Activated CD8-positive, alpha-beta T cell treated with anti-CD3 and anti-CD28 coated beads for 36 hours (primary cell): Measurements from ENCODE around the gene ATP6V0B. TPM values are rescaled to one million over a fixed set of nuclear protein-coding genes. Genes with fewer than 3 reads are reported as not detected.

Experiments used
- ATAC-seq: fragments of 200-7000 bp; cut with Tn5 transposase; one replicate; pipeline ENCODE4 v1.10.0; 2021; ENCODE audit warnings: mild to moderate bottlenecking, moderate library complexity
- CTCF ChIA-PET: fragments of 350-600 bp; sonication (Branson Sonifier 250); formaldehyde crosslinking; loops from one replicate; lab custom pipeline; 2021; ENCODE audit warnings: antibody characterized with exemption; lab: Charles Lee
- POLR2A ChIA-PET: fragments of 350-600 bp; sonication (Branson Sonifier 250); formaldehyde crosslinking; loops from one replicate; lab custom pipeline; 2021; ENCODE audit warnings: antibody characterized with exemption; lab: Charles Lee
- DNase-seq: peaks from one replicate; pipeline ENCODE4 v3.0.0-alpha.2; 2020
- H3K27ac Mint-ChIP-seq: one replicate; pipeline ENCODE4 v1.8.0; 2021; ENCODE audit warnings: mild to moderate bottlenecking, mixed read lengths
- H3K27me3 Mint-ChIP-seq: one replicate; pipeline ENCODE4 v1.8.0; 2021; ENCODE audit warnings: mixed read lengths
- H3K36me3 Mint-ChIP-seq: one replicate; pipeline ENCODE4 v1.8.0; 2021; ENCODE audit warnings: low read depth, mixed read lengths
- H3K4me1 Mint-ChIP-seq: one replicate; pipeline ENCODE4 v1.8.0; 2021; ENCODE audit warnings: low read depth, mixed read lengths
- H3K4me3 Mint-ChIP-seq: one replicate; pipeline ENCODE4 v1.8.0; 2021; ENCODE audit warnings: mild to moderate bottlenecking, moderate library complexity, mixed read lengths
- H3K9me3 Mint-ChIP-seq: one replicate; pipeline ENCODE4 v1.8.0; 2021; ENCODE audit warnings: mixed read lengths
- CTCF ChIP-seq: fragments of 200-600 bp; IDR thresholded peaks from one replicate; pipeline ENCODE4 v1.8.0; 2022; ENCODE audit warnings: antibody characterized with exemption, mild to moderate bottlenecking
- intact Hi-C: fragments of 100-400 bp; cut with micrococcal nuclease; formaldehyde crosslinking; loops from one replicate; pipeline ENCODE4 v1.10.0; 2022
- total RNA-seq, 2 experiments: library from RNA; stranded (reverse); gene quantifications; one replicate each; pipeline ENCODE4 v1.2.3, GENCODE V29; 2021

The ATP6V0B gene
- total RNA-seq, 2 experiments from 2014 or later: 67.6 to 75.5 TPM

- H3K36me3 Mint-ChIP-seq: peaks cover 42% of the 10 kb centered on the region
- POLR2A ChIA-PET: interaction anchor here (1.2 kb wide), 1 partner anchor 32 kb away, joined by 4 read pairs; no protein-coding TSS in a partner anchor
- DNase-seq (no peak), ATAC-seq (no peak)
- peaks cover 36% of the 10 kb centered on the region for H3K4me1 Mint-ChIP-seq
- intact Hi-C loops: no loop called here
- H3K27ac Mint-ChIP-seq: no peak overlapping the region
- H3K9me3 Mint-ChIP-seq: no peaks in the 10 kb centered on the region
- CTCF ChIA-PET: interaction anchor here (0.8 kb wide), 1 partner anchor 23 kb away, joined by 3 read pairs; no protein-coding TSS in a partner anchor
- TF ChIP-seq CTCF: no peak
- peak overlapping the region; percentile 86 for H3K4me3 Mint-ChIP-seq
- no peaks in the 10 kb centered on the region for H3K27me3 Mint-ChIP-seq
These were observed 5.7 kb downstream of the ATP6V0B start for GRCh38 chr1:43980255-43981134.

DNA sequence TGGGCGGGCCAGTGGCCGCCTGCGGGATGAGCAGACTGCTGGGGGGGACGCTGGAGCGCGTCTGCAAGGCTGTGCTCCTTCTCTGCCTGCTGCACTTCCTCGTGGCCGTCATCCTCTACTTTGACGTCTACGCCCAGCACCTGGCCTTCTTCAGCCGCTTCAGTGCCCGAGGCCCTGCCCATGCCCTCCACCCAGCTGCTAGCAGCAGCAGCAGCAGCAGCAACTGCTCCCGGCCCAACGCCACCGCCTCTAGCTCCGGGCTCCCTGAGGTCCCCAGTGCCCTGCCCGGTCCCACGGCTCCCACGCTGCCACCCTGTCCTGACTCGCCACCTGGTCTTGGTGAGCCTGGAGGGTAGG lies 6.4 kb downstream of the ATP6V0B start:
- Mint-ChIP-seq H3K27me3 (no peaks in the 10 kb centered on the region), H3K36me3 (peaks cover 45% of the 10 kb centered on the region), H3K4me1 (peaks cover 32% of the 10 kb centered on the region), H3K4me3 (no peak overlapping the region), H3K9me3 (no peaks in the 10 kb centered on the region), H3K27ac (no peak overlapping the region)
- DNase-seq (no peak), ATAC-seq (no peak)
- intact Hi-C loops: no loop called here
- ChIA-PET POLR2A (no interaction called here), CTCF (no interaction called here)
- no peak for TF ChIP-seq CTCF

DNA sequence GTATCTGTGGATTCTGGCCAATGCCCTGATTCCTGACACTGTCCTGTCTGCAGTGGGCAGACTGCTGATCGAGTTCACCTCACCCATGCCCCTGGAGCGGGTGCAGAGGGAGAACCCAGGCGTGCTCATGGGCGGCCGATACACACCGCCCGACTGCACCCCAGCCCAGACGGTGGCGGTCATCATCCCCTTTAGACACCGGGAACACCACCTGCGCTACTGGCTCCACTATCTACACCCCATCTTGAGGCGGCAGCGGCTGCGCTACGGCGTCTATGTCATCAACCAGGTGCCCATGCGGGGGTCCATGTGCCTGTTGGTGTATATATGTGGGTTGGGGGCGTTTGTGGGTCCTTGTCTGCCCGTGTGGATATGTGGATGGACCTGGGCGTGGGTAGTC lies 6.9 kb downstream of the ATP6V0B start:
- CTCF ChIA-PET: no interaction called here
- H3K4me3 Mint-ChIP-seq: no peak overlapping the region
- H3K27ac Mint-ChIP-seq: no peak overlapping the region
- DNase-seq (no peak), ATAC-seq (no peak)
- H3K9me3 Mint-ChIP-seq: no peaks in the 10 kb centered on the region
- H3K27me3 Mint-ChIP-seq: no peaks in the 10 kb centered on the region
- peaks cover 41% of the 10 kb centered on the region for H3K36me3 Mint-ChIP-seq
- POLR2A ChIA-PET: no interaction called here
- intact Hi-C loops: no loop called here
- TF ChIP-seq CTCF: no peak
- peaks cover 27% of the 10 kb centered on the region for H3K4me1 Mint-ChIP-seq

DNA sequence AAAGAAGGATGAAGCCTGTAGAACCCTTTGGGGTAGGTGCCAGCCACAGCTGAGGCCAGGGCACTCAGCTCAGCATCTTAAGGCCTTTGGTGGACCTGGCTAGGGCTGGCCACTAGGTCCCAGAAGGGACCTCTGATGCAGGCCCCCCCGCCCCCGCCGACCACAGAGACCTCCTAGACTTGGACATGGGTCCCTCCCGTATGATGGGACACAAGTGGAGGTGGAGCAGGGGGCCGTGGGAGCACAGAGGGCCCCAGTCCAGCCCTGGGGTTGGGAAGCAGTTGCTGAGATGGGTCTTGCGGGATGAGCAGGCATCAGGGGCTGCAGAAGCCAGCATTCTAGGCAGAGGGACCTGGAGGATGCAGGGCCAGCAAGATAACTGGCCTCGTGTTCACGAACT lies 7.5 kb downstream of the ATP6V0B start:
- Mint-ChIP-seq H3K36me3 (peaks cover 34% of the 10 kb centered on the region), H3K4me3 (no peak overlapping the region), H3K27ac (no peak overlapping the region), H3K9me3 (no peaks in the 10 kb centered on the region), H3K27me3 (no peaks in the 10 kb centered on the region), H3K4me1 (peaks cover 21% of the 10 kb centered on the region)
- TF ChIP-seq CTCF: no peak
- no peak for ATAC-seq
- DNase-seq: no peak
- intact Hi-C loops: no loop called here
- ChIA-PET POLR2A (no interaction called here), CTCF (no interaction called here)

GRCh38 chr1:43982808-43983207 lies 8.0 kb downstream of the ATP6V0B start:
- POLR2A ChIA-PET: no interaction called here

More at GRCh38 chr1:43982808-43983207, 8.0 kb downstream of the ATP6V0B start:
- DNase-seq: no peak
- H3K4me3 Mint-ChIP-seq: no peak overlapping the region
- H3K4me1 Mint-ChIP-seq: peaks cover 15% of the 10 kb centered on the region
- no peak overlapping the region for H3K27ac Mint-ChIP-seq
- H3K9me3 Mint-ChIP-seq: no peaks in the 10 kb centered on the region
- intact Hi-C loops: no loop called here
- CTCF ChIA-PET: no interaction called here
- no peaks in the 10 kb centered on the region for H3K27me3 Mint-ChIP-seq
- no peak for ATAC-seq
- peaks cover 29% of the 10 kb centered on the region for H3K36me3 Mint-ChIP-seq
- no peak for TF ChIP-seq CTCF
